HepG2 (cell line): ENCODE measurements around the gene ANP32B. TPM values are rescaled to one million over a fixed set of nuclear protein-coding genes. Genes with fewer than 3 reads are reported as not detected.

Experiments used
- ATAC-seq: fragments of 200-7000 bp; cut with Tn5 transposase; 3 replicates; pipeline ENCODE4 v1.9.1; 2020; ENCODE audit warnings: mild to moderate bottlenecking, moderate library complexity
- BruUV-seq: library from RNA; stranded (reverse); fragments of 400-500 nt; replicated peaks from 2 replicates; lab custom pipeline; 2021; lab: Mats Ljungman, UMichigan
- CTCF ChIA-PET: fragments of 300-600 bp; formaldehyde crosslinking; extraction: SDS; loops from one replicate; lab custom pipeline; 2021; ENCODE audit warnings: low total read pairs, inconsistent platforms, low intra/inter-chr PET ratio; lab: Yijun Ruan, JAX
- POLR2A ChIA-PET: fragments of 350-600 bp; sonication (Branson Sonifier 250); formaldehyde crosslinking; loops from one replicate; lab custom pipeline; 2020; ENCODE audit warnings: antibody characterized with exemption, inconsistent platforms; lab: Yijun Ruan, JAX
- DNase-seq: peaks from one replicate; pipeline ENCODE4 v3.0.0-alpha.2; 2015; ENCODE audit warnings: low spot score
- FAIRE-seq: peaks from 3 replicates; lab custom pipeline; 2011; peaks lifted over from hg19 to GRCh38; lab: Jason Lieb, UNC
- H2AFZ ChIP-seq: one replicate; pipeline ENCODE4 v1.6.1; 2011; ENCODE audit warnings: low read length, inconsistent platforms
- H3K27ac ChIP-seq: fragments of 300-600 bp; 3 replicates; pipeline ENCODE4 v1.8.0; 2011; ENCODE audit warnings: mixed run types, mild to moderate bottlenecking, mixed read lengths, low read length, inconsistent platforms; ENCODE audit not compliant: insufficient read depth; ENCODE audit errors: extremely low read length
- H3K27me3 ChIP-seq, 2 experiments: fragments of 200-600 bp in 1 of 2; 2 replicates in 1 of 2; 3 replicates in 1 of 2; pipeline versions ENCODE4 v1.6.0 to v1.8.0; 2011; ENCODE audit warnings: low read length in 2 of 2, mild to moderate bottlenecking in 2 of 2, moderate library complexity in 2 of 2, inconsistent platforms in 1 of 2; ENCODE audit not compliant: insufficient read depth in 2 of 2, control insufficient read depth in 1 of 2
- H3K36me3 ChIP-seq, 2 experiments: fragments of 200-600 bp in 1 of 2; replicated peaks in 1 of 2; 2 replicates in 1 of 2; 3 replicates in 1 of 2; pipeline versions ENCODE4 v1.5.1 to v1.8.0; 2011; ENCODE audit warnings: low read length in 2 of 2, inconsistent platforms in 1 of 2; ENCODE audit not compliant: insufficient read depth in 2 of 2, control insufficient read depth in 1 of 2
- H3K4me1 ChIP-seq: 2 replicates; pipeline ENCODE4 v1.5.1; 2012; ENCODE audit warnings: low read length, inconsistent platforms; ENCODE audit not compliant: insufficient read depth
- H3K4me2 ChIP-seq: 2 replicates; pipeline ENCODE4 v1.6.0; 2011; ENCODE audit warnings: low read depth, low read length, inconsistent platforms
- H3K4me3 ChIP-seq, 3 experiments: fragments of 200-600 bp in 1 of 3; sonication (generic), shearing (Covaris generic) in 1 of 3; replicated peaks in 1 of 3; 2 replicates each; pipeline ENCODE4 v1.5.1; 2011 to 2016; ENCODE audit warnings: low read length in 3 of 3, inconsistent platforms in 2 of 3, low read depth in 2 of 3, mild to moderate bottlenecking in 2 of 3, control low read depth in 1 of 3, mixed read lengths in 1 of 3; ENCODE audit not compliant: insufficient read depth in 1 of 3
- H3K79me2 ChIP-seq: one replicate; pipeline ENCODE4 v1.6.1; 2011; ENCODE audit warnings: low read length, inconsistent platforms; ENCODE audit not compliant: insufficient read depth
- H3K9ac ChIP-seq: 2 replicates; pipeline ENCODE4 v1.6.0; 2011; ENCODE audit warnings: mild to moderate bottlenecking, low read depth, low read length, inconsistent platforms; ENCODE audit not compliant: insufficient read depth
- H3K9me3 ChIP-seq: 2 replicates; pipeline ENCODE4 v1.5.1; 2012; ENCODE audit warnings: mild to moderate bottlenecking, low read length
- H4K20me1 ChIP-seq: 2 replicates; pipeline ENCODE4 v1.6.0; 2011; ENCODE audit warnings: inconsistent platforms, mild to moderate bottlenecking, low read length, moderate library complexity; ENCODE audit not compliant: insufficient read depth
- ELK4 ChIP-seq: sonication (generic); formaldehyde crosslinking; IDR thresholded peaks from 2 replicates; pipeline ENCODE4 v1.9.0; 2021; ENCODE audit warnings: missing genetic modification reagents, borderline replicate concordance
- GTF2F1 ChIP-seq: fragments of 150-350 bp; IDR thresholded peaks from 2 replicates; pipeline ENCODE4 v1.6.1; 2014; ENCODE audit warnings: low read length
- LCORL ChIP-seq, 2 experiments: fragments of 450-650 bp in 1 of 2; sonication (generic) in 1 of 2; formaldehyde crosslinking in 1 of 2; IDR thresholded peaks; 2 replicates each; pipeline versions ENCODE4 v1.5.0 to v1.6.1; 2017 to 2020; ENCODE audit warnings: antibody characterized with exemption in 1 of 2, missing genetic modification reagents in 1 of 2
- NFIB ChIP-seq: sonication (generic); formaldehyde crosslinking; IDR thresholded peaks from 2 replicates; pipeline ENCODE4 v1.9.0; 2021; ENCODE audit warnings: missing genetic modification reagents, mild to moderate bottlenecking, borderline replicate concordance
- ZNF121 ChIP-seq: sonication (generic); formaldehyde crosslinking; IDR thresholded peaks from 2 replicates; pipeline ENCODE4 v1.5.0; 2020; ENCODE audit warnings: mild to moderate bottlenecking, missing genetic modification reagents
- ZNF280D ChIP-seq: sonication (generic); formaldehyde crosslinking; IDR thresholded peaks from 2 replicates; pipeline ENCODE4 v1.5.1; 2020; ENCODE audit warnings: mild to moderate bottlenecking, missing genetic modification reagents
- ZNF333 ChIP-seq: sonication (generic); formaldehyde crosslinking; IDR thresholded peaks from 2 replicates; pipeline ENCODE4 v1.4.0; 2020; ENCODE audit warnings: mild to moderate bottlenecking, missing genetic modification reagents, borderline replicate concordance
- ZNF660 ChIP-seq: sonication (generic); formaldehyde crosslinking; IDR thresholded peaks from 2 replicates; pipeline ENCODE4 v1.5.1; 2020; ENCODE audit warnings: mild to moderate bottlenecking, low read depth, missing genetic modification reagents, borderline replicate concordance
- ZNF713 ChIP-seq: sonication (generic); formaldehyde crosslinking; IDR thresholded peaks from 2 replicates; pipeline ENCODE4 v1.4.0; 2020; ENCODE audit warnings: mild to moderate bottlenecking, missing genetic modification reagents
- ZNF724P ChIP-seq: sonication (generic); formaldehyde crosslinking; IDR thresholded peaks from 2 replicates; pipeline ENCODE4 v1.8.0; 2022; ENCODE audit warnings: missing genetic modification reagents, borderline replicate concordance
- ZUFSP ChIP-seq: sonication (generic); formaldehyde crosslinking; IDR thresholded peaks from 2 replicates; pipeline ENCODE4 v1.9.0; 2021; ENCODE audit warnings: missing genetic modification reagents, mild to moderate bottlenecking, borderline replicate concordance
- WGBS: methylation state at CpG from one replicate; pipeline ENCODE4 v1.1.6; 2017; ENCODE audit warnings: low lambda C conversion rate; 5-methylcytosine and 5-hydroxymethylcytosine counted together
- in situ Hi-C: cut with HindIII; loops from 2 replicates; pipeline ENCODE4 v1.10.0; 2017; ENCODE audit warnings: low pct_unique_long_range_greater_than_20kb; ENCODE audit not compliant: extremely low pct_ligation_motif_present
- intact Hi-C: fragments of 100-400 bp; cut with micrococcal nuclease; formaldehyde crosslinking; loops from one replicate; pipeline ENCODE4 v1.10.0; 2022; ENCODE audit not compliant: unreplicated experiment
- polyA plus RNA-seq, 8 experiments: library from polyadenylated mRNA; depleted of rRNA in 3 of 8; stranded (reverse) in 7 of 8; unstranded in 1 of 8; fragments of >200 nt; fragmentation: Illumina TruSeq in 4 of 8; extraction: Trizol in 4 of 8; gene quantifications; 2 replicates each; pipeline versions ENCODE4 v1.2.1 to v1.2.3, GENCODE V29; 2011 to 2016; ENCODE audit warnings: low read depth in 4 of 8, missing spikeins in 1 of 8, mixed read lengths in 1 of 8; ENCODE audit not compliant: insufficient read depth in 1 of 8
- total RNA-seq, 5 experiments: library from RNA; depleted of rRNA; stranded (reverse); fragments of >200 nt; fragmentation: Illumina TruSeq; extraction: Trizol; gene quantifications; 2 replicates each; pipeline ENCODE4 v1.2.3, GENCODE V29; 2016; ENCODE audit warnings: low read depth in 1 of 5

Gene ANP32B
- total and polyA plus RNA-seq, 2 of the 13 experiments (the other 11 are each of a cell fraction or from before 2014, with no cell fraction given): 22.1 to 37.5 TPM

GRCh38 chr9:97991818-97992217 lies 8.7 kb downstream of the ANP32B start (continued):
- TF ChIP-seq ZNF280D (no peak), GTF2F1 (no peak), NFIB (CRISPR knock-in tag) (no peak), ZNF333 (CRISPR knock-in tag) (no peak), ZNF660 (CRISPR knock-in tag) (no peak), ZNF713 (CRISPR knock-in tag) (no peak), ZNF724P (no peak), ELK4 (CRISPR knock-in tag) (no peak)

- Histone ChIP-seq H3K4me1 (peaks cover 58% of the 10 kb centered on the region), H3K9ac (no peak overlapping the region), H3K4me3 (no peak overlapping the region), H3K79me2 (peaks cover 89% of the 10 kb centered on the region), H3K36me3 (peaks cover 8 to 33% of the 10 kb centered on the region in 2 experiments), H3K4me2 (no peak overlapping the region), H4K20me1 (peaks cover 69% of the 10 kb centered on the region), H3K9me3 (no peaks in the 10 kb centered on the region), H3K27me3 (no peaks in the 10 kb centered on the region), H3K27ac (no peak overlapping the region), H2AFZ (no peak overlapping the region)
- CTCF ChIA-PET: no interaction called here
- no peak for ATAC-seq
- BruUV-seq: no TSS peak
- TF ChIP-seq ZNF121 (CRISPR knock-in tag) (peak; percentile 66), LCORL (IDR thresholded peaks at IDR 0.05) (no peak), LCORL (CRISPR knock-in tag; IDR thresholded peaks at IDR 0.05) (no peak), ZUFSP (no peak)
- no peak for FAIRE-seq
- POLR2A ChIA-PET: interaction anchor here (1.5 kb wide), 1 partner anchor 9 kb away, joined by 3 read pairs; the partner anchor contains the start of gene ANP32B
- no peak for DNase-seq
- in situ Hi-C loops: no loop called here
- intact Hi-C loops: no loop called here
- WGBS: 97% methylated on average over 6 of the region's 6 CpGs
Measured at GRCh38 chr9:97992219-97992618, 9.1 kb downstream of the ANP32B start.
